GM21529 (cell line): Measurements from ENCODE around the gene RNF215.

Experiments used
- ATAC-seq: cut with Tn5 transposase; IDR thresholded peaks from one replicate; pipeline ENCODE4 v1.9.1; 2021; ENCODE audit not compliant: unreplicated experiment

Gene RNF215

DNA sequence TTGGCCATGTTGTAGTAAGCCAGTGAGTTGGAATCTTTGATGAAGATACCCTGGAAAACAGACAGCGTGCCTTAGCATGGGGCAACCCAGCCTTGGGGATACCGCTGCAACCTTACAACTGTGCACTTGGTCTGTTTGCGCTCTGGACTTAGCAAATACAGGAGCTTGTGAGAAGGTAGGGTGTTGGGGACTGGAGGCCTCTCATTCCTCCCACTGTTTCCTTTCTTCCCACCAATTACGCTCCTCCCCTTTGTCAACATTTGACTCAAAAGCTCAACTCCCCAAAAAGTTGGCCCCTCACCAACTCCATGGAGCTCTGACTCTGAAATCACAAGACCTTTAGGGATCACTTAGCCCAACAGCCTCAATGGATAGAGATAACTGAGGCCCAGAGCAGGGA, 52.6 kb downstream of the RNF215 start:
- ATAC-seq = no peak

DNA sequence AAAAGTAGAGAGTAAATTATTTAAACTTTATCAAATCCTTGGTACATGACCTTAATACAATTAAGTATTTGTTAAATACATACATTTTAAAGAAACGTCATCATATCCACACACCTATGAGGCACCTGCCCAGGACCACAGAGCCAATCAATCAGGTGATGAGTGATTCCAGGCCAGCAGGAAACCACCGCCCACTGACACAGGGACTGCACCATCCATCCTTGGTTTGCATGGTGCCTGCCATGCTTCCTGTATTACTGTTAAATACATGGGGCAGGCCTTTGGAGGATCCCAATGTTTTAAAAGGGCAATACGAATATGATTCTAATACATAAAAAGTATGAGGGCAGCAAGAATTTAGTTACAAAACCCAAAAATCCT, 53.5 kb downstream of the RNF215 start:
- ATAC-seq = no peak

DNA sequence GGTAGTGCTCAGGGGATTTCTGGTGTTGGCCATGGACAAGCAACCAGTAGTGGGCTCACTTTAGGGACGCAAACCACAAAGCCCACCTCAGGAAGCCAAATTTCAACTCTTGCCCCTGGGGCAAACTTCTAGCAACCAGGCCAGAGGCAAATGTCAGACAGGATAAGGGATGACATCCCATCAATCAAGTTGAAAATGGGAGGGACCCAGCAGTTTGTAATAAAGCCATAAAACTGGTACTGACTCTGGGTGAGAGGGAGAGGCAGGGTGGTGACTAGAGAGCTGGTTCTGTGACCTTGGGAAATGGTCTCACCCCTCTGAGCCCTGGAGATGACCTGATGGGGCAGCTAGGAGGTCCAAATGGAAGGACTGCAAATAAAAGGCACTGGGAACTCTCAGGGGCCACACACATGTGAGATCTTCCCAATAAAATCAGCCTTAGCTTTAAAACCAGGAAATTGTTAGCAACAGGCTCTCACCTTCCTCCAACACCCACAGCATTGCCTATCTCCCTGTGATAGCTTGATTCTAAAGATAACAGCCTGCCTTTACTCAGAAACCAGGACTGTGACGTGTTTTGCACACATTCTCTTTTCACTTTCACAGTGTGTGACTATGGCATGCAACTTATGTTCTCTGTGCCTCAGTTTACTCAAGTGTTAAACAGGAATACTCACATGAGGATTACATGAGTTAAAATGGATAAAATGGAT, 54.1 kb downstream of the RNF215 start:
- no peak for ATAC-seq

DNA sequence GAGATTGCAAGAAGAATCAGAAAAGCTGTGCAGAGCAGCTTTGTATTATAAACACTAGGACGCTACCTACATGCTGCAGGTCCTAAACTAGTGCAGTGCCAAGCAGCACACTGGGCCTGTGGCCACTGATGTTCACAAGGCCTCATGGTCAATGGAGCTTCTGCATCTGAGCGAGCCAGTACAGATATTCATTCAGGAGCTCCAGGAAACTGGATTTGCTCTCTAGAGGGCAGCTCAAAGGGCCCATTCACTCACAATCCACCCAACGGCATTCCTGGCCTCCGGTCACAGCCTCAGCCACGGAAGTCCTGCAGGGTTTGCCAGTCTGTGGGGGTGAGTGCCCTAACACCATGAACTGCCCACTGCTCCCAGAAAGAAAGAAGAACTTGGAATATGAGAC, 54.7 kb downstream of the RNF215 start:
- no peak for ATAC-seq
